ENCODE measurements around the gene RBM4. TPM values are rescaled to one million over a fixed set of nuclear protein-coding genes. Genes with fewer than 3 reads are reported as not detected.

The RBM4 gene
- total RNA-seq, 4 donors from 2014 or later = 98.2 to 114 (median 102) TPM

DNA sequence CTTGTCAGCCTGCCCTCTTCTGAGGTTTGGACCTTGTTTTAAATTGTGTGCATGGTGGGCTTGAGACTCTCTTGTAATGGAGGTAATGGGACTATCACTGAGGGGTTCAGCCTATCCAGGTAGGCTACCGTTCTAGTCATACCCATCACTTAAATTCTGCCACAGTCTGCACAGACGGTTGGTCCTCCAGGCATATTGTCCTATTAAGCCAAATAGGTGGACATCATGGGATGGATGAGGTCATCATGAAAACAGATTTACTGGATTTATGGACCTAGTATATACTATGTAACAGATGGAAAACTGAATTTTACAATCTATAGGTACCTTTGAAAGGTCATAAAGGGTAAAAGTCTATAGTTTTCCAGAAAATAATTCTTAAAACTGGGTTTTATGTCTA is 9.1 kb upstream of the RBM4 start:
- peaks cover 0 to 71% (median 9%) of the 10 kb centered on the region in 3 donors for H3K4me1 ChIP-seq
- H3K27me3 ChIP-seq = no peaks in the 10 kb centered on the region
- WGBS, 2 donors (ENCODE audit: low coverage in 1 of 2) = 58 to 100% methylated on average over 1 to 2 of the region's 2 CpGs
- no peak overlapping the region for H3K4me3 ChIP-seq
- no peaks in the 10 kb centered on the region for H3K9me3 ChIP-seq
- peaks cover 0 to 66% of the 10 kb centered on the region in 2 donors for H3K36me3 ChIP-seq
- no peak overlapping the region for H3K27ac ChIP-seq
- TF ChIP-seq CTCF (IDR thresholded peaks at IDR 0.05) (no peak), POLR2A (IDR thresholded peaks at IDR 0.05) (no peak), POLR2AphosphoS5 (IDR thresholded peaks at IDR 0.05) (no peak), EP300 (IDR thresholded peaks at IDR 0.05) (no peak)
- no peak for ATAC-seq

DNA sequence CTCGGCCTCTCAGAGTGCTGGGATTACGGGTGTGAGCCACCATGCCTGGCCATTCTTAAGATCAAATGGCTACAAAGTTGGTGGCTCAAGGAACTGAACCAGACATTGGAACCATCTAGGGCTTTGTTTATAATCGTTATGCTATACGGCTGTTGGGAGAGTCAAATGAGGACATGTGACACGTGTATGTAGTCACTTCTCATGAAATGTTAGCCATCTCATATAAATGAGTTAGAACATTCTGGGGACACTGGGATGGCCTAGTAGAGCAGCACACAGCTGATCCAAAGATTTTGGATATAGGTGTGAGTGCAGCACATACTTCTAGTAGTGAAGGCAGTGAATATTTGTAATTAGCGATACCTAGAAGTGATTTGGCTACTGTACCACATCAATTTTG is 6.6 kb upstream of the RBM4 start:
- WGBS, 2 donors (ENCODE audit: low coverage in 1 of 2) = 68 to 78% methylated on average over 4 to 6 of the region's 6 CpGs
- Histone ChIP-seq H3K4me1 (peaks cover 0 to 60% (median 0%) of the 10 kb centered on the region in 3 donors), H3K9me3 (no peaks in the 10 kb centered on the region)

GRCh38 chr11:66632952-66633351 is 5.6 kb upstream of the RBM4 start:
- Histone ChIP-seq H3K27ac (peak overlapping the region in 1 of 4 donors; percentile 1), H3K27me3 (no peaks in the 10 kb centered on the region), H3K4me3 (no peak overlapping the region), H3K9me3 (no peaks in the 10 kb centered on the region), H3K36me3 (peaks cover 0 to 30% of the 10 kb centered on the region in 2 donors), H3K4me1 (peaks cover 4 to 60% (median 8%) of the 10 kb centered on the region in 3 donors)
- TF ChIP-seq EP300 (IDR thresholded peaks at IDR 0.05) = no peak
- no peak for TF ChIP-seq CTCF (IDR thresholded peaks at IDR 0.05)
- no peak for TF ChIP-seq POLR2AphosphoS5 (IDR thresholded peaks at IDR 0.05)
- no peak for TF ChIP-seq POLR2A (IDR thresholded peaks at IDR 0.05)
- ATAC-seq = no peak
- 42 to 66% methylated on average over 2 of the region's 2 CpGs for WGBS, 2 donors (ENCODE audit: low coverage in 1 of 2)

More for the DNA sequence above, 6.6 kb upstream of the RBM4 start:
- H3K36me3 ChIP-seq = peaks cover 0 to 41% of the 10 kb centered on the region in 2 donors
- H3K27ac ChIP-seq = peak overlapping the region in 1 of 4 donors; percentile 1
- no peaks in the 10 kb centered on the region for H3K27me3 ChIP-seq
- ATAC-seq = no peak
- TF ChIP-seq EP300 (IDR thresholded peaks at IDR 0.05) = no peak
- no peak for TF ChIP-seq POLR2AphosphoS5 (IDR thresholded peaks at IDR 0.05)
- TF ChIP-seq POLR2A (IDR thresholded peaks at IDR 0.05) = no peak
- H3K4me3 ChIP-seq = no peak overlapping the region

DNA sequence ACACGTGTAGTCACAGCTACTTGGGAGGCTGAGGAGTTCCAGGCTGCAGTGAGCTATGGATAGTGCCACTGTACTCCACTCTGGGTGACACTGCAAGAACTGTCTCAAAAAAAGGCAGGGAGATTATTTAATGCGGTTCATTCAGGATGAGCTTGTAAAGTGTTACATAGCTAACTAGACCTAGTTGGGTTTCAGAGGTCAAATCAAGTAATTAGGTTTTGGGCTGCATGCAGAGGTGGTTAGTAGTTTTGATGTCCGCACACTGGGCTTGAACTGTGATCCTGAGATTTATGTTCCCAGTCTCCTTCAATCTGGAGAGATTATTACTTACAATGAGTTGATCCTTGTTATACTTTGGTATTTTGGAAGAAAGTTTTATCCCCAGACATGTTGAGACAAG is 2.1 kb upstream of the RBM4 start:
- peaks cover 0 to 23% of the 10 kb centered on the region in 2 donors for H3K36me3 ChIP-seq
- no peaks in the 10 kb centered on the region for H3K9me3 ChIP-seq
- ATAC-seq = no peak
- H3K27ac ChIP-seq = peak overlapping the region in 2 of 4 donors; percentile 15 to 91
- TF ChIP-seq POLR2A (IDR thresholded peaks at IDR 0.05) (no peak), CTCF (IDR thresholded peaks at IDR 0.05) (no peak), POLR2AphosphoS5 (IDR thresholded peaks at IDR 0.05) (no peak), EP300 (IDR thresholded peaks at IDR 0.05) (no peak)
- H3K4me3 ChIP-seq = no peak overlapping the region
- 82 to 100% methylated on average over 2 to 3 of the region's 3 CpGs for WGBS, 2 donors (ENCODE audit: low coverage in 1 of 2)
- peaks cover 17 to 71% (median 25%) of the 10 kb centered on the region in 3 donors for H3K4me1 ChIP-seq
- no peaks in the 10 kb centered on the region for H3K27me3 ChIP-seq

- H3K9me3 ChIP-seq = no peaks in the 10 kb centered on the region
These were observed 836 bp upstream of the RBM4 start for GRCh38 chr11:66637557-66638176.

More at GRCh38 chr11:66637557-66638176, 836 bp upstream of the RBM4 start:
- peaks cover 0 to 23% of the 10 kb centered on the region in 2 donors for H3K36me3 ChIP-seq
- H3K4me3 ChIP-seq = peak overlapping the region; percentile 23 to 78
- peaks cover 20 to 71% (median 35%) of the 10 kb centered on the region in 3 donors for H3K4me1 ChIP-seq
- H3K27me3 ChIP-seq = no peaks in the 10 kb centered on the region
- WGBS, 2 donors (ENCODE audit: low coverage in 1 of 2) = 26 to 36% methylated on average over 3 to 11 of the region's 12 CpGs
- TF ChIP-seq CTCF (IDR thresholded peaks at IDR 0.05) (no peak), POLR2A (IDR thresholded peaks at IDR 0.05) (no peak), POLR2AphosphoS5 (IDR thresholded peaks at IDR 0.05) (no peak), EP300 (IDR thresholded peaks at IDR 0.05) (no peak)
- peak overlapping the region; percentile 31 to 92 (median 90) for H3K27ac ChIP-seq
- no peak for ATAC-seq

Data from gastroesophageal sphincter (tissue), 4 donors.